Measurements from ENCODE around the gene SH3PXD2B.

The SH3PXD2B gene

GRCh38 chr5:172444626-172445365, 9.5 kb downstream of the SH3PXD2B start:
- Mint-ChIP-seq H3K4me1 (peaks cover 55% of the 10 kb centered on the region), H3K27ac (peak overlapping the region in 2 of 3 experiments; percentile 12 to 30), H3K27me3 (ENCODE audit: low read depth) (no peaks in the 10 kb centered on the region), H3K9me3 (no peaks in the 10 kb centered on the region), H3K4me3 (no peak overlapping the region), H3K36me3 (ENCODE audit: low read depth) (no peaks in the 10 kb centered on the region)
- TF ChIP-seq CTCF (IDR thresholded peaks at IDR 0.05; ENCODE audit: unreplicated experiment in 3 of 3), result no peak

- H3K36me3 Mint-ChIP-seq (ENCODE audit: low read depth), result no peaks in the 10 kb centered on the region
- peaks cover 48% of the 10 kb centered on the region for H3K4me1 Mint-ChIP-seq
- H3K9me3 Mint-ChIP-seq, result no peaks in the 10 kb centered on the region
- H3K27me3 Mint-ChIP-seq (ENCODE audit: low read depth), result no peaks in the 10 kb centered on the region
- H3K4me3 Mint-ChIP-seq, result no peak overlapping the region
- no peak for TF ChIP-seq CTCF (IDR thresholded peaks at IDR 0.05; ENCODE audit: unreplicated experiment in 3 of 3)
- peak overlapping the region in 1 of 3 experiments; percentile 12 for H3K27ac Mint-ChIP-seq
These were observed 10.2 kb downstream of the SH3PXD2B start for GRCh38 chr5:172444110-172444510.

- Mint-ChIP-seq H3K36me3 (ENCODE audit: low read depth) (no peaks in the 10 kb centered on the region), H3K4me3 (no peak overlapping the region), H3K27ac (peak overlapping the region in 2 of 3 experiments; percentile 52 to 70), H3K27me3 (ENCODE audit: low read depth) (no peaks in the 10 kb centered on the region), H3K4me1 (peaks cover 43% of the 10 kb centered on the region), H3K9me3 (no peaks in the 10 kb centered on the region)
- no peak for TF ChIP-seq CTCF (IDR thresholded peaks at IDR 0.05; ENCODE audit: unreplicated experiment in 3 of 3)
These were observed 10.8 kb downstream of the SH3PXD2B start for GRCh38 chr5:172443441-172444109.

- Mint-ChIP-seq H3K36me3 (ENCODE audit: low read depth) (no peaks in the 10 kb centered on the region), H3K4me1 (peaks cover 44% of the 10 kb centered on the region), H3K27ac (peak overlapping the region in 2 of 3 experiments; percentile 52 to 67), H3K9me3 (no peaks in the 10 kb centered on the region), H3K4me3 (no peak overlapping the region), H3K27me3 (ENCODE audit: low read depth) (no peaks in the 10 kb centered on the region)
- TF ChIP-seq CTCF (IDR thresholded peaks at IDR 0.05; ENCODE audit: unreplicated experiment in 3 of 3), result no peak
These were observed 11.7 kb downstream of the SH3PXD2B start for GRCh38 chr5:172442592-172442991.

- H3K4me1 Mint-ChIP-seq, result peaks cover 46% of the 10 kb centered on the region
- no peaks in the 10 kb centered on the region for H3K9me3 Mint-ChIP-seq
These were observed 13.0 kb downstream of the SH3PXD2B start for GRCh38 chr5:172441262-172441751.

More at GRCh38 chr5:172441262-172441751, 13.0 kb downstream of the SH3PXD2B start:
- no peak for TF ChIP-seq CTCF (IDR thresholded peaks at IDR 0.05; ENCODE audit: unreplicated experiment in 3 of 3)
- Mint-ChIP-seq H3K4me3 (no peak overlapping the region), H3K36me3 (ENCODE audit: low read depth) (no peaks in the 10 kb centered on the region), H3K27me3 (ENCODE audit: low read depth) (no peaks in the 10 kb centered on the region), H3K27ac (no peak overlapping the region)

Measured in nephron (organoid).